GM18870 (cell line): ENCODE measurements around the gene GPR35.
A peak's percentile ranks its signal among the peaks of the same experiment; 100 is the strongest.

ENCODE experiments used
- ATAC-seq: cut with Tn5 transposase; IDR thresholded peaks from one replicate; pipeline ENCODE4 v1.9.1; 2021; ENCODE audit warnings: moderate library complexity; ENCODE audit not compliant: unreplicated experiment

Gene GPR35

DNA sequence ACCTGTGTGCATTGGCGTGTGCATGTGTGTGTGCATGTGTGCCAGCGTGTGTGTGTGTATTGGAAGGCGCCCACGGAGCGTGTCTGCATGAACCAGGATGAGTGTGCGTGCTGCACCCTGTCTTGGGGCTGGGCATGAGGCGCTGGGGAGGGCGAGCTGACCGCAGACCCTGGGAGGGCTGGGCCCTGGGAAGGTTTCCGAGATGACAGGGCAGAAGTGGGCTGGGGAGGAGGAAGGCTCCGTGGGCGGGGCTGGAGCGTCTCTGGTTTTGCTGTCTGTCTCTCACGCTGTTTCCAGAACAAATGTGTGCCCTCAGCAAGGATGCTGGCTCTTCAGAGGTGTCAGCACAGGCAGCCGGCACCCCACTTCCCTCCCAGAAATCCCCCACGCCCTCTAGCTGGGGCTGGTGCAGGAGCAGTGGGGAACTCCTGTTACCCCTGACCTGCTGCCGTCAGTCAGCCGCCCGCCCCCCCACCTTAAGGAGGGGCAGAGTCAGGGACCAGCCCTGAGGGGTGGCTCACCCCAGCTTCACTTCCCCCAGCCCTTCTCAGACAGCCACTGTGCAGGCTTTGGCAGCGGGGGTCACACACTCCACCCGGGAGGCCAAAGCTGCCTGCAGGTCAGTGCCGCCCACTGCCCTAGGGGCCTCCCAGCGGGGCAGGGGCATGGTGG, at the start of gene GPR35:
Gene GPR35 (plus strand): TSS at position 531 of the 672 bp plus-strand sequence. CDS start 4,473 bp downstream, outside the sequence.
- ATAC-seq: no peak

DNA sequence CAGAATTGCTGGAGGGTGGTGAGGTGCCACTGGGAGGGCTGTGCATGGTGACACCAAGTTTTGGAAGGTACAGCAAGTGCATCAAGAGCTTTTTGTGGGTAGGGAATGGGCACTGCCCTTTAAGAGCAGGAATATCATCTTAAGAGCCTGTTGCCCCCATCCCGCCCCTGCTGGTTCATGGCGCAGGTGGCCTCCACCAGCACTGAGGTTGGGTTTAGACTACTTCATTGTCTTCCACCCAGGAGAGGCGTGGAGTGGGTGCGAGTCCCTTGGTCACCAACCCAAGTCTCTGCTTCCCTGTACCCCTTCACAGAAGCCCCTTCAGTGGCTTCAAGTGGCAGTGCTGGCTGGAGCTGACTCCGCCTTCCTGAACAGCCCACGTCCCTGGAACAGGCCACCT, 49.2 kb upstream of the GPR35 start:
- ATAC-seq: no peak

GRCh38 chr2:240576436-240577205, 48.7 kb upstream of the GPR35 start:
- no peak for ATAC-seq

GRCh38 chr2:240577281-240578109, 47.8 kb upstream of the GPR35 start:
- no peak for ATAC-seq

DNA sequence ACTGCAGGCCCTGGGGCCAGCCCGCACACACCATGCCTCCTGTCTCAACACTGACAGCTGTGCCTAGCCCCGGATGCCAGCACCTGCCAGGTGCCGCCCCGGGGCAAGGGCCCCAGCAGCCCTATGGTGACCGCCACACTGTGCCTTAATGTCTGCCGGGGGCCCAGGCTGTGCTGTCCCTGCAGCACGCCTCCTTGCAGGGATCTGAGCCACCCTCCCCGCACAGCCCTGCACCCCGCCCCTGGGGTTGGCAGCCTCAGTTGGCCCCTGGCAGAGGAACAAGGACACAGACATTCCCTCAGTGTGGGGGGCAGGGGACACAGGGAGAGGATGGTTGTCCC, 47.2 kb upstream of the GPR35 start:
- ATAC-seq: no peak

- ATAC-seq: no peak
Measured at GRCh38 chr2:240578488-240578887, 46.8 kb upstream of the GPR35 start.

DNA sequence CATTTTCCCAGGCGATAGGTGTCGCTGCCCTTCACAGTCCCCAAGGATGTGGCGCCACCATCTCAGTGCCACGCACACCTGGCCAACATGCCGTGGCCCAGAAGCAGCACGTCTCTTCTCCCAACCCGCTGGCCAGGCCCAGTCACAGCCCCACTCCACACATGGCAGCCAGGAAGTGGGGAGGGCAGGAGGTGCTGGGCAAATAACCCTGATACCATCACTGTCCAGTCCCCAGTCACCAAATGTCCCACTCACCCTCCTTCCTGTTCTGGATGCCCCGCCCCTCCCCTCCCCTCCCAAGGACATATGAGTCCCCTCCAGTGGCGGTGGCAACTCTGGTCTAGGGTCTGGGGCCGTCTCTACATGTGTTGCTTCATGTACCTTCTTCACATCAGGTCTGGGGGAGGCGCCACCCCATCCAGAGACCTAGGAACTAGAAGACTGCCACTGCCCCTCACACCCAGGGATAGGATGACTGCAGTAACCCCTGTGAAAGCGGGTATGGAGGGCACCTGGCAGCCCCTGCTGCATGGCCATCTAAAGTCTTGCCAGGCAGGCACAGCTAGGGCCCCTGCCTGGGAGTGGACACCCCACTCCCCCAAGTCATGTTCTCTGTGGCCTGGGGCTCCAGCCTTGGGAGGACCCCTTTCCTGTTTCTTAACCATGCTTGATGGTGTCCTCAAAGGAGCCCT, 46.1 kb upstream of the GPR35 start:
- no peak for ATAC-seq

DNA sequence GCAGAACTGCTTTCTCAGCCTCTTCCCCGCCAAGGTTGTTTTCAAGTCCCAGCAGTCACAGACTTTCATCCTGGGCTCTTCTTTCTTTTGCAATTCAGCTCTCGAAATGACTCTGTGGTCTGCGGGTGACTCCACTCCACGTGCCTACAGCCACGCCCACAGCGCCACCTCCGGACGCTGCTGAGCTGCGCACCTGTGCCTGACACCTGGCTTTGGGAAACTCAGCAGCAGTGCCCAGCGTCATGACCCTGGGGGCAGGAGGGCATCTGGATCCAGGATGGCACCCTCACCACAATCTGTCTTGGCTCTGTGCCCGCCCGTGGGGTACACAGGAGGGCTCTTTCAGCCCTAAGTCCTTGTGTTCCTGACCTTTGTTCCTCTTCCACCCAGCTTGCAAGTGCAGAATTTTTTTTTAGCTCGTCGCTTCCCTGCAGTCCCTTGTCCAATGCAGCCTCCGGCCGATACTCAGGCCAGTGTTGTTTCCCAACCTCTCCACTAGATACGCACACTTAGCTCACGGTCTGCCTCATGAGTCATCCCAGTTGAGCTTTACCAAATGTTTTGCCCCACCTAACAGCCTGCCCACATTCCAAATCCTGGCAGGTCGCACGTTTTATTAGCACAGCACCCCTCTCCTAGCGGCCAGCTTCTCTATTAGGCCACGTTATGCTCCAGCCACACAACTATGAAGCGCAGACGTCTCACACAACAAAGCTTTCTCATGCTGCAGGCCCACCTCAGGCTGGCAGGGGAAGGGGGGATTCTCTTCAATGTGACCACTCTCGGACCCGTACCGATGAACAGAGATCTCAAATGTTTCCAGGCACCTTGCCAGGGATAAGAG, 45.3 kb upstream of the GPR35 start:
- no peak for ATAC-seq

- ATAC-seq: no peak
Measured at GRCh38 chr2:240581811-240582210, 43.5 kb upstream of the GPR35 start.

- ATAC-seq: no peak
Measured at GRCh38 chr2:240582781-240583180, 42.5 kb upstream of the GPR35 start.

DNA sequence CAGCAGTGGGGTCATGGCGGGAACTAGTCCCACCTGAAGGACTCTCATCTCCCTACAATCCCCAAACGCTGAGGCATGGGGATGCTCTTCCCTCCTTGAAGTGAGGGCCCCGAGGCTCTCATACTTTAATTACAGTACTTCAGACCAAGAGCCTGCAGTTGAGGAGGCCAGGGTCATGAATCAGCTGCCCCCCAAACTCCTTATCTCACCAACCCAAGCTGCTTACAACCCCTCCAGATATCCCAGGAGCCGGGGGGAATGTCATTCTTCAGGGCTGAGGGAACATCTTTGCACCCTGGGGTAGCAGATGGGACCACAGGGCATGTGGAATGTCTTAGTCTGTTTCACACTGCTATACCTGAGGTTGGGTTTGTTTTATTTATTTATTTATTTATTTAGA, 41.5 kb upstream of the GPR35 start:
- no peak for ATAC-seq

DNA sequence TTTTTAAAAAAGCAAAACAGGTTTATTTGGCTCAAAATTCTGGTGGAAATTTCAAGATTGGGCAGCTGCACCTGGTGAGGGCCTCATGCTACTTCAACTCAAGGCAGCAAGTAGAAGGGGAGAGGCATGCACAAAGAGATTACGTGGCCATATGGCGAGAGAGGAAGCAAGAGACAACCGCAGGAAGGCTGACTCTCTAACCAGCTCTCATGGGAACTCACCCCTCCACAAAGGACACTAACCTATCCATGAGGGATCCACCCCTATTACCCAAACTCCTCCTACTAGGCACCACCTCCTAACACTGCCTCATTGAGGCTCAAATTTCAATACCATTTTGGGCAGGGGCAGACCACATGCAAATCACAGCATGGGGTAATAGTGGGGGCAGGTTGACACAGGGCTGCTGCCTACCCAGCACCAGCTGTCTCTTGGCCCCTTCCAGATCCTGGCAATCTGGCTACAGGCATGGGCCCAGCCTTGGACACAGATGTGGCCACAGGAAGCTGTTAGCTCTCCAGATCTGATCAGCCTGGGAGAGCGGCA, 40.7 kb upstream of the GPR35 start:
- peak; percentile 73 for ATAC-seq

- ATAC-seq: peak; percentile 24
Measured at GRCh38 chr2:240585101-240585500, 40.2 kb upstream of the GPR35 start.

GRCh38 chr2:240585681-240586197, 39.5 kb upstream of the GPR35 start:
- no peak for ATAC-seq

- peak; percentile 42 for ATAC-seq
Measured at GRCh38 chr2:240586198-240586918, 38.9 kb upstream of the GPR35 start, which contains the start of gene CAPN10. TSS of gene CAPN10 (plus strand) at chr2:240586734. CDS start at chr2:240586912, 178 bp downstream.

GRCh38 chr2:240586919-240587800, 38.1 kb upstream of the GPR35 start:
- no peak for ATAC-seq

DNA sequence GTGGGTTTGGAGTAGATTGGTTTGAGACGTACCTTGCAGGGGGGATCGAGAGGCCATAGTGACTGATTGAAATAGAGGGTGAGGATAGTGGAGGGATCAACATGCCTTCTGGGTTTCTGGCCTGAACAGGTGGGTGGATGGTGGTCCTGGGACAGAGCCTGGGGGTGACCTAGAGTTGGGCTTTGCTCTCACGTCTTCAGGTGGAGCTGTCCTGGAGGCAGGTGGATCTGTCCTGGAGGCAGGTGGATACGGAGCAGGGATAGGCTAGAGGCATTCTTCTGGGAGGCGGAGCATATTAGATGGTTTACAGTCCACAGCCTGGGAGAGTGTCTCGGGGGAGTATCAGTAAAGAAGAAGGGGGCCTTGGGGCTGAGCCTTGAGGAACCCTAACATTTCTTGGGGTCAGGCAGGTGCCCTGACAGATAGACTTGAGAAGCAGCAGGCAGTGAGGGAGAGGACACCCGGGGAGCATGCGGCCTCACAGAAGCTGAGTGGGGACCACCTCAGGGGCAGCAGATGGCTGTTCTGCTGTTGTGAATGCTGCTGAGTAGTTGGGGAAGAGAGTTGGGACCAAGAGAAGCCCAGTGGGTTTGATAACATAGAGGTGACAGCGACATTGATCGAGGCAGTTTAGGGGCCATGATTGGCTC, 37.1 kb upstream of the GPR35 start:
- ATAC-seq: no peak
